ENCODE measurements around the gene UBTD2. TPM values are rescaled to one million over a fixed set of nuclear protein-coding genes. Genes with fewer than 3 reads are reported as not detected.

UBTD2 gene
- total and polyA plus RNA-seq, 10 of the 15 experiments (the other 5 are each of a cell fraction or from before 2014, with no cell fraction given): 7.7 to 30.5 (median 19.4) TPM

- ChIA-PET RAD21 (ENCODE audit: unreplicated experiment) (interaction anchor here (0.6 to 2.1 kb wide), 7 partner anchors 9 to 111 kb away, joined by 3 to 6 read pairs (median 3); partner anchors contain the start of gene STK10), CTCF (interaction anchor here (1.2 to 1.9 kb wide), 5 partner anchors 9 to 98 kb away, joined by 3 to 13 read pairs (median 5); no protein-coding TSS in a partner anchor), SMC1A (ENCODE audit: uncharacterized antibody, unreplicated experiment) (interaction anchor here (0.9 kb wide), 1 partner anchor 96 kb away, joined by 3 read pairs; the partner anchor contains the start of gene STK10), POLR2A (interaction anchor here (0.6 kb wide), 1 partner anchor 14 kb away, joined by 3 read pairs; no protein-coding TSS in a partner anchor)
- Histone ChIP-seq H4K20me1 (ENCODE audit: control insufficient read depth, insufficient read depth) (no peaks in the 10 kb centered on the region), H3K79me2 (ENCODE audit: control insufficient read depth, insufficient read depth, low read length) (peaks cover 41% of the 10 kb centered on the region), H2AFZ (ENCODE audit: control insufficient read depth, low read depth, low read length) (peak overlapping the region; percentile 92), H3K36me3 (ENCODE audit: control insufficient read depth in 2 of 2, insufficient read depth in 2 of 2, low read length in 1 of 2) (0 out of 4 replicates have a peak, but pooled peaks cover 0 to 5% of the 10 kb centered on the region in 2 experiments), H3K27me3 (replicated peaks in 1 of 2; ENCODE audit: control insufficient read depth in 2 of 2, insufficient read depth in 2 of 2, low read length in 1 of 2) (no peaks in the 10 kb centered on the region), H3K4me3 (peak overlapping the region; percentile 76), H3K4me1 (ENCODE audit: control insufficient read depth, insufficient read depth, low read length) (no peaks in the 10 kb centered on the region), H3K27ac (ENCODE audit: control insufficient read depth, insufficient read depth) (peak overlapping the region; percentile 72), H3K9me3 (replicated peaks; ENCODE audit: control insufficient read depth, insufficient read depth, low read length) (no peaks in the 10 kb centered on the region), H3K4me2 (ENCODE audit: control insufficient read depth, insufficient read depth) (peak overlapping the region; percentile 98), H3K9ac (ENCODE audit: control insufficient read depth, insufficient read depth, low read length) (peak overlapping the region; percentile 80)
- ATAC-seq (no peak), DNase-seq (ENCODE audit: low read depth, low spot score) (no peak), FAIRE-seq (no peak)
- TF ChIP-seq IRF5 (IDR thresholded peaks at IDR 0.05; ENCODE audit: borderline replicate concordance) (no peak), RUNX3 (IDR thresholded peaks at IDR 0.05; ENCODE audit: low read length) (0 out of 2 replicates have a peak, but pooled peaks have one; percentile 22), EED (IDR thresholded peaks at IDR 0.05; ENCODE audit: low read depth) (0 out of 2 replicates have a peak, but pooled peaks have one; percentile 32), IKZF2 (IDR thresholded peaks at IDR 0.05) (0 out of 4 replicates have a peak, but pooled peaks have one; percentile 3 to 7)
- no TSS peak for BruUV-seq (replicated peaks)
- in situ Hi-C loops (cut with MboI) (loop anchor here (25.0 kb wide), 1 partner anchor 872 kb away; the partner anchor contains the start of gene FGF18), intact Hi-C loops (cut with micrococcal nuclease; ENCODE audit: unreplicated experiment) (no loop called here)
- 0% methylated on average over 11 of the region's 11 CpGs for WGBS (ENCODE audit: insufficient coverage, insufficient replicate concordance, low lambda C conversion rate, missing lambda C conversion rate)
These were observed 1.0 kb upstream of the UBTD2 start for GRCh38 chr5:172284611-172284980.
